ENCODE measurements around the gene RPS14. TPM values are rescaled to one million over a fixed set of nuclear protein-coding genes. Genes with fewer than 3 reads are reported as not detected.
A peak's percentile ranks its signal among the peaks of the same experiment; 100 is the strongest.

Gene RPS14
- total and polyA plus RNA-seq, 2 of the 8 experiments (the other 6 are each of a cell fraction or from before 2014, with no cell fraction given), result 2,548 to 6,423 TPM

- TF ChIP-seq BACH1 (IDR thresholded peaks at IDR 0.05; ENCODE audit: low read length) (no peak), CHD2 (IDR thresholded peaks at IDR 0.05; ENCODE audit: low read length) (peak; percentile 72)
Observed at GRCh38 chr5:150412319-150413175, 37.0 kb downstream of the RPS14 start, which contains the start of gene CD74 (continued).
